GM21423 (cell line): ENCODE measurements around the gene RIMBP2.
"Not testable (repeated sequence)": the region's sequence is repeated elsewhere in the genome, so short reads cannot be mapped to it uniquely, and the experiment has no call there.

ENCODE experiments used
- ATAC-seq: cut with Tn5 transposase; IDR thresholded peaks from one replicate; pipeline ENCODE4 v1.9.1; 2021; ENCODE audit warnings: mild to moderate bottlenecking, moderate library complexity; ENCODE audit not compliant: unreplicated experiment

The RIMBP2 gene

GRCh38 chr12:130738403-130738802 is 22.3 kb upstream of the RIMBP2 start:
- ATAC-seq, result not testable (repeated sequence)

DNA sequence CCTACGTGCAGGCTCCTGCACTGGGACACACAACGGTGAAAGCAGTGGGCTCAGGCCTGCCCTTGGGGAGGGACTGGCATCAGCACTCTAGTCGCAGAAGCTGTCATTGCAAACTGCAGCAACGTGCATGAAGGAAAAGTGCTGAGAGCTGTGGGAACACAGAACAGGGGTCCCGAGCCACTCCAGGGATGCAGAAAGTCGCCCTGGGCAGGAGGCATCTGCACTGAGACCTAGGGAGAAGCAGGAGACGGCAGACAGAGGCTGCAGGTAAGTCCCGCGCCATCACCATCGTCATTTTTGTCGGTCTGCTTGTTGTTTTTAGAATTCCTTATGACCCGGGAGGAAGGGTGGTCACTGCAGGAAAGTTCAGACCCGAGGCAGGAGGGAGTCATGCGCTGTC is 21.6 kb upstream of the RIMBP2 start:
- no peak for ATAC-seq

DNA sequence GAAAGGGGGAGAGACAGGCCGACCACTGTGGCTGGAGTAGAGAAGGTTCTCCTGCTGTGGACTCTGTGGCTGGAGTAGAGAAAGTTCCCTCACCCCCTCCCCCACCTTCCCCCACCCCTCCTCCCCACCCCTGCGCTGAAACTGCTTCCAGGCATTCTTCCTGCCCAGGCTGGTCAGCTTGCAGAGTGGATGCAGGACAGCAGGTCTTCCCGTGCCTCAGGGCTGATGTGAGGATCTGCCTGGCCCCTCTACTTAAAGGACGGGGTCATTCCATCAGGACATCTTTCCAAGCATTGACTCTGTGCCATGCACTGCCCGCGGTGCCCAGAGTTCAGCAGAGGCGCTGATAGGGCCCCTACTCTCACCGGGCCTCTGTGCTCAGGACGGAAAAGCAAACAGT is 13.2 kb upstream of the RIMBP2 start:
- ATAC-seq, result no peak

- no peak for ATAC-seq
These were observed 12.3 kb upstream of the RIMBP2 start for GRCh38 chr12:130728158-130729058.

- ATAC-seq, result no peak
These were observed 3.3 kb upstream of the RIMBP2 start for GRCh38 chr12:130719263-130719859.

GRCh38 chr12:130717752-130718151 is 1.7 kb upstream of the RIMBP2 start:
- no peak for ATAC-seq

- ATAC-seq, result no peak
These were observed 869 bp upstream of the RIMBP2 start for GRCh38 chr12:130716969-130717366.

- ATAC-seq, result no peak
These were observed 725 bp downstream of the RIMBP2 start for GRCh38 chr12:130715150-130715997.

DNA sequence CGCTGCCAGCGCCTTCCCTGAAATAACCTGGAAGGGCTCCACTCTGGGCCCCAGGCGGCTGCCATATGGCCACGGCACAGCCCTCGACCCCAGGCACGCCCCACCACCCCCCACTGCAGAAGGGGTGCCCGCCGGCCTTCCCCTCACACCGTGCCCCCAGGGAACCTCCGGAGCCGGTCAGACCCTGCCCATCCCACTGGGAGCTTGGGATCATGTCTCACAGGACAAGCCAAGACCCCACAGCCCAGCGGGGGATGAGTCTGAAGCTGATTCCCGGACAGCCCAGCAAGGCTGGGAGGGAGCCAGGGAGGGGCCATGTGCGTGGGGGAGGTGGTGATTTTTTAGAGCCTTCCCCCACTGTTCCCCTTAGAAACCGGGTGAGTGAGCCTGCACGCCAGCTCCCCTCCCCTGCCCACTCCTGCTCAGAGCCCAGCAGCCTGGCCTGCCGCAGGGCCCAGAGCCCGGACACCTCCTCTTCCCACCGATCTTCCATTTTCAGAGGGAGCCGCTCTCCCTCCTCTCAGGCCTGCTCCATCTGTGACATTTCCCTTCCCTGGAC is 1.4 kb downstream of the RIMBP2 start:
- ATAC-seq, result no peak

DNA sequence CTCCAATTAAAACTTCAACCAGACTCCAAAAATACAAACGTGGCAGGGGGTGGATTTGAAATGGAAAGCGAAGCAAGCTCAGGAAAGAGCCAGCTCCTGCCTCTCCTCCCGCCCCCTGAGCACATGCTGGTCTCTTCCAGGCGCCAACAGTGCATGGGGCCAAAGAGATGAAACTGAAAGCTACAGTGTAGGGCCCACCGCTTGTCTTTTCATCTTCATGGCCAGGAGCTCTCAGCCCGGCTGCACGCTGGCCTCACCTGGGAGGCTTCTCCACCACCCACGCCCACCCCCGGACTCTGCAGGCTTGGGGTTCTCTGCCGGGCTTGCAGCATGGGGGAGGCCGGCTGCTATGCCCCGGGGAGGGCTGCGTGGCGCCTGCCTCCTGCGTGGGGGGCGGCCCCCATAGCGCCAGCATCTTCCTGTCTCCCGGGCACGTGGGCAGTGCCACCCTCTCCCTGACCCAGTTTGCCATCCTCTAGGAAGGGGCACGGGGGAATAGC is 2.0 kb downstream of the RIMBP2 start:
- ATAC-seq, result no peak

GRCh38 chr12:130713581-130713991 is 2.5 kb downstream of the RIMBP2 start:
- no peak for ATAC-seq

DNA sequence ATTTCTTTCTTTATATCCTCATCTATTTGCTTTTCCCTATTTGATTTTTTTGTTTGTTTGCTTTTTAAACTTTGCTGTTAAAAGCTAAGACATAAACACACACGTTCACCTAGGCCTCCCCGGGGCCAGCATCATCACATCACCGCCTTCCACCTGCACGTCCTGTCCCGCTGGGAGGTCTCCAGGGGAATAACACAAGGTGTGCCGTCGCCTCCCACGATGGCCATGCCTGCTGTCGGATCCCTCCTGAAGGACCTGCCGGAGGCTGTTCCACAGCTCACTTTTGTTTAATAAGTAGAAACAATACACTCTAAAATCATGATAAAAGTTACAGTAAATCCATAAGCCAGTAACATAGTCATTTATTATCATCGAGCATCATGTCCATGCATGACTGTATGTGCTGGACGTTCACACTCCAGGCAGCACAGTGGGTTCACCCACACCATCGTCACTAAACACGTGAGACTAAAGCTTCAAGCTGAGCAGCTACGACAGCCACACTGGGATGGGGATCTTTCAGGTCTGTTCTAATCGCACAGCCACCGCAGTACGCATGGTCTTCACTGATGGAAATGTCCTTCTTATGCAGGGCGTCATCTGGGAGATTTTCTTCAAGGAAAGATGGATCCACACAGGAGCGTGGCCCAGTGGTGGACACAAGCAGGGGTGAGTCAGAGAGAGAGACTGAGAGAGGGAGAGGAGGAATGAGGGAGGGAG is 3.6 kb downstream of the RIMBP2 start:
- ATAC-seq, result no peak

DNA sequence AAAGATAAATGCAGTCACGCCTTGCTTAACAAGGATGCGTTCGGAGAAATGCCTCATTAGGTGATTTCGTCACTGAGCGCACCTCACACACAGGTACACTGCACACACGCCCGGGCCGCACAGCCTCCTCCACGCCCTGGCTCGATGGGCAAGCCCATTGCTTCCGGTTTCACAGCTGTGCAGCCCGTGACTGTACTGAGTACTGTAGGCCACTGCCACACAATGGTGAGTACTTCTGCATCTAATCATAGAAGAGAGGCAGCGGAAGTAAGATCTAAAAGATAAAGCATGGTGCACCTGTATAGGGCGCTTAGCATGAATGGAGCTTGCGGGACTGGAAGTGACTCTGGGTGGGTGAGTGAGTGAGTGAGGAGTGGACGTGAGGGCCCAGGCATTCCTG is 4.3 kb downstream of the RIMBP2 start:
- ATAC-seq, result no peak

DNA sequence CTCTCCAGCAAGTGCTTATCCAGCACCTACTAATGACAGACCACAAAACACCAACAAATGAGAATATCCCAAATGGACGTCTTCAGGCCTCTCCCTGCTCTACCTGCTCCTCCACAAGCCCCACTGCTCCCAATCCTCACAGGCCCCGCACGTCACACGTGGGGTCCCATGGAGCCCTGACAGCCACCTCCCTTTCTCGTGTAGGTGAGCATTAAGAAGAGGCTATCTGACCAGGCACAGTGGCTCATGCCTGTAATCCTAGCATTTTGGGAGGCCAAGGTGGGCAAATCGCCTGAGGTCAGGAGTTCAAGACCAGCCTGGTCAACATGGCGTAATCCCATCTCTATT is 5.4 kb downstream of the RIMBP2 start:
- no peak for ATAC-seq

DNA sequence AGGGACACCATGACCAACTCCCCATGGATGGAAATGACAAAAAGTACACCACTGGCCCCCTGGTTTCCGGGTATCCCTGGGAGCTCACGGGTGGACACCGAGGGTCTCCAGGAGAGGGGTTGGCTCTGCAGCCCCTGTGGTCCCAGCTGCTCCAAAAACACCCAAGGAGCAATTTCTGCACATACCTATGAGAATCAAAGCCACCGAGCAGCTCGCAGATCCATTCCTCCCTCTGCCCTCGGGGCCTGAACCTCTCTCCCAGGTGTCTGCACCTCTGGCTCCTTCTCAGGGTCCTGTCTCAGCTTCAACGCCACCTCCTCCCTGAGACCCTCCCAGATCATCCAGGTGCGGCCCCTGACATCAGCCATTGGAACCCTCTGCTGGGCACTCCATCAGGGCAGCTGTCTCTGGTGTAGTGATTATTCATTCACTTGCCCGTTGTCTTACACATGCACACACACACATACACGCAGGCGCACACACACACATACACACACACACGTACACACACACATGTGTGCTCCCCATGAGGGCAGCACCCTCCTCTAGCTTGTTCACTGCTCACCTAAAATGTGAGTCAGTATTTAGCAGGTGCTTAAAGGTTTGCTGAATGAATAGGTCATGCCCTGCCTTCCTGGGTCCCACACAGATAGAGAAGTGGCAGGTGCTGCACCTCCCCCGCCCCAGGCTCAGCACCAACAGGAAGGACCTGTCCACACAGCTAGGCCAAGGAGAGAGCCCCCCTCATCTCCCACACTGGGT is 5.9 kb downstream of the RIMBP2 start:
- no peak for ATAC-seq

GRCh38 chr12:130709151-130709970 is 6.7 kb downstream of the RIMBP2 start:
- no peak for ATAC-seq

- ATAC-seq, result no peak
These were observed 7.5 kb downstream of the RIMBP2 start for GRCh38 chr12:130708648-130709047.

DNA sequence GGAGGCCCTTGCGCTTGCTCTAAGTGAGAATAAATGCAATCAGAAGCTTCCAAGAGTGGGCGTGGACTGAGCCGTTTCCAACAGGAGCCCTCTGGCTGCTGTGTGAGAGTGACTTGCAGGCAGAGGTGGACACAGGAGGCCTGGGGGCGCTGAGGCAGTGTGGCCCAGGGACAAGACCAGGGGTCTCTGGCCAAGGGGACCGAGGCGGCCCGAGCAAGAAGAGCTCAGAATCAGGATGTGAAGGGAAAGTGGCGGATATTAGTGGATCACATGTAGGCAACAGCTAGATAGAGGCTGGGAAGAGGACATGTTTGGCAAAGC is 8.6 kb downstream of the RIMBP2 start:
- no peak for ATAC-seq
